Neural cell (in vitro differentiated cells): ENCODE measurements around the gene RAD51B. TPM values are rescaled to one million over a fixed set of nuclear protein-coding genes. Genes with fewer than 3 reads are reported as not detected.

Experiments
- H2AFZ ChIP-seq: fragments of 200-600, 300-800 bp; sonication (generic), shearing (Covaris generic); 2 replicates; pipeline ENCODE4 v1.6.0; 2014; ENCODE audit warnings: low read depth, mild to moderate bottlenecking, antibody characterized with exemption, low read length, moderate library complexity
- H3F3A ChIP-seq: fragments of 200-600 bp; shearing (Covaris generic); 2 replicates; pipeline ENCODE4 v1.6.1; 2016; ENCODE audit warnings: mild to moderate bottlenecking, moderate library complexity, mixed read lengths, antibody characterized with exemption, low read length; ENCODE audit not compliant: insufficient read depth, poor library complexity, severe bottlenecking
- H3K27ac ChIP-seq: fragments of 200-600, 300-800 bp; sonication (generic), shearing (Covaris generic); 2 replicates; pipeline ENCODE4 v1.5.1; 2014; ENCODE audit warnings: mild to moderate bottlenecking, low read length, moderate library complexity
- H3K27me3 ChIP-seq: fragments of 300-800, 200-600 bp; sonication (generic), shearing (Covaris generic); 2 replicates; pipeline ENCODE4 v1.6.0; 2014; ENCODE audit warnings: mild to moderate bottlenecking, low read depth, low read length, moderate library complexity; ENCODE audit not compliant: insufficient read depth
- H3K36me3 ChIP-seq: fragments of 300-800, 200-600 bp; sonication (generic), shearing (Covaris generic); 2 replicates; pipeline ENCODE4 v1.5.1; 2014; ENCODE audit warnings: mild to moderate bottlenecking, antibody characterized with exemption, low read length, moderate library complexity; ENCODE audit not compliant: insufficient read depth
- H3K4me2 ChIP-seq: fragments of 300-800, 200-600 bp; sonication (generic), shearing (Covaris generic); 2 replicates; pipeline ENCODE4 v1.6.0; 2014; ENCODE audit warnings: mild to moderate bottlenecking, low read length
- H3K4me3 ChIP-seq: fragments of 300-800, 200-600 bp; sonication (generic), shearing (Covaris generic); 2 replicates; pipeline ENCODE4 v1.5.1; 2014; ENCODE audit warnings: mild to moderate bottlenecking, low read length, moderate library complexity
- H3K79me2 ChIP-seq: fragments of 200-600 bp; shearing (Covaris generic); replicated peaks from 2 replicates; pipeline ENCODE4 v1.6.0; 2014; ENCODE audit warnings: mild to moderate bottlenecking, low read length, moderate library complexity; ENCODE audit not compliant: insufficient read depth
- H3K9ac ChIP-seq: fragments of 300-800, 200-600 bp; sonication (generic), shearing (Covaris generic); 2 replicates; pipeline ENCODE4 v1.6.1; 2016; ENCODE audit warnings: mild to moderate bottlenecking, low read length, mixed read lengths
- H3K9me2 ChIP-seq: fragments of 200-600 bp; shearing (Covaris generic); 2 replicates; pipeline ENCODE4 v1.6.1; 2016; ENCODE audit warnings: mild to moderate bottlenecking, low read length, mixed read lengths; ENCODE audit not compliant: insufficient read depth
- H3K9me3 ChIP-seq: fragments of 200-600, 300-800 bp; sonication (generic), shearing (Covaris generic); 2 replicates; pipeline ENCODE4 v1.6.1; 2016; ENCODE audit warnings: mild to moderate bottlenecking, mixed run types, low read length, moderate library complexity, mixed read lengths
- H4K20me1 ChIP-seq: fragments of 200-600 bp; shearing (Covaris generic); 2 replicates; pipeline ENCODE4 v1.6.1; 2016; ENCODE audit warnings: mild to moderate bottlenecking, mixed run types; ENCODE audit not compliant: insufficient read depth
- CTCF ChIP-seq: fragments of 450-650 bp; IDR thresholded peaks from 2 replicates; pipeline ENCODE4 v1.5.1; 2014; ENCODE audit warnings: antibody characterized with exemption, mild to moderate bottlenecking, moderate library complexity; ENCODE audit not compliant: poor library complexity, severe bottlenecking
- EP300 ChIP-seq: fragments of 450-650 bp; conservative IDR thresholded peaks from 2 replicates; pipeline ENCODE4 v1.6.1; 2014; ENCODE audit warnings: antibody characterized with exemption, mild to moderate bottlenecking, moderate library complexity; ENCODE audit not compliant: poor library complexity, severe bottlenecking
- EZH2 ChIP-seq: fragments of 200-600, 300-800 bp; shearing (Covaris generic), sonication (generic); IDR thresholded peaks from 2 replicates; pipeline ENCODE4 v1.6.1; 2014; ENCODE audit warnings: antibody characterized with exemption, low read length, borderline replicate concordance, mild to moderate bottlenecking; ENCODE audit not compliant: insufficient read depth, poor library complexity, severe bottlenecking
- MXI1 ChIP-seq: fragments of 450-650 bp; conservative IDR thresholded peaks from 2 replicates; pipeline ENCODE4 v1.6.1; 2014; ENCODE audit warnings: antibody characterized with exemption, mild to moderate bottlenecking; ENCODE audit not compliant: poor library complexity, severe bottlenecking
- POLR2AphosphoS5 ChIP-seq: IDR thresholded peaks from 2 replicates; pipeline ENCODE4 v1.6.1; 2012
- RAD21 ChIP-seq: fragments of 450-650 bp; conservative IDR thresholded peaks from 2 replicates; pipeline ENCODE4 v1.6.1; 2014; ENCODE audit warnings: antibody characterized with exemption, mild to moderate bottlenecking, moderate library complexity
- SMC3 ChIP-seq: fragments of 450-650 bp; conservative IDR thresholded peaks from 2 replicates; pipeline ENCODE4 v1.6.1; 2014; ENCODE audit warnings: antibody characterized with exemption, mild to moderate bottlenecking, moderate library complexity; ENCODE audit not compliant: poor library complexity
- TAF1 ChIP-seq: IDR thresholded peaks from 2 replicates; pipeline ENCODE4 v1.6.1; 2012; ENCODE audit warnings: low read depth
- polyA plus RNA-seq: library from polyadenylated mRNA; depleted of rRNA; stranded (reverse); fragments of >200 nt; gene quantifications from 2 replicates; pipeline ENCODE4 v1.2.3, GENCODE V29; 2014
- TF ChIP-seq, protein P1 (sequence below): IDR thresholded peaks from 2 replicates; pipeline ENCODE4 v1.6.1; 2012; ENCODE audit warnings: borderline replicate concordance

RAD51B gene
- polyA plus RNA-seq, 1 donor from 2014 or later = 3.1 TPM

DNA sequence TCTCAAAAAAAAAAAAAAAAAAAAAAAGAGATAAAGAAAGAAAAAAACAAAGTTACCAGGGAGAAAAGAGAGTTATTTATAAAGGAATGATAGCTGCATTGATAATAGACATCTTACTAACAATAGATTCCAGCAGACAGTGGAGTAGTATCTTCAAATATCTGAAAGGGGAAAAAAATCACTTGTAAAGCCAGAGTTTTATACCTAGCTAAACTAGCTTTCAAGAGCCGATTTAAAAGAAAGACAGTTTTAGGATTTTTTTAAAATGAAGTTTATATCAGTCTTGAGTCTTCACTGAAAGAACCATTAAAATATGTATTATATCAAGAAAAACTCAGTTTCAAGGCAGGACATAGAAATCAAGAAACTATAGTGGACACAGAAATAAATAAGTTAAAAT lies 710.9 kb downstream of the RAD51B start:
- H4K20me1 ChIP-seq = no peaks in the 10 kb centered on the region
- TF ChIP-seq CTCF (no peak), EZH2 (no peak), TAF1 (no peak), POLR2AphosphoS5 (no peak), EP300 (no peak), MXI1 (no peak), RAD21 (no peak), SMC3 (no peak)
- TF ChIP-seq, protein P1, sequence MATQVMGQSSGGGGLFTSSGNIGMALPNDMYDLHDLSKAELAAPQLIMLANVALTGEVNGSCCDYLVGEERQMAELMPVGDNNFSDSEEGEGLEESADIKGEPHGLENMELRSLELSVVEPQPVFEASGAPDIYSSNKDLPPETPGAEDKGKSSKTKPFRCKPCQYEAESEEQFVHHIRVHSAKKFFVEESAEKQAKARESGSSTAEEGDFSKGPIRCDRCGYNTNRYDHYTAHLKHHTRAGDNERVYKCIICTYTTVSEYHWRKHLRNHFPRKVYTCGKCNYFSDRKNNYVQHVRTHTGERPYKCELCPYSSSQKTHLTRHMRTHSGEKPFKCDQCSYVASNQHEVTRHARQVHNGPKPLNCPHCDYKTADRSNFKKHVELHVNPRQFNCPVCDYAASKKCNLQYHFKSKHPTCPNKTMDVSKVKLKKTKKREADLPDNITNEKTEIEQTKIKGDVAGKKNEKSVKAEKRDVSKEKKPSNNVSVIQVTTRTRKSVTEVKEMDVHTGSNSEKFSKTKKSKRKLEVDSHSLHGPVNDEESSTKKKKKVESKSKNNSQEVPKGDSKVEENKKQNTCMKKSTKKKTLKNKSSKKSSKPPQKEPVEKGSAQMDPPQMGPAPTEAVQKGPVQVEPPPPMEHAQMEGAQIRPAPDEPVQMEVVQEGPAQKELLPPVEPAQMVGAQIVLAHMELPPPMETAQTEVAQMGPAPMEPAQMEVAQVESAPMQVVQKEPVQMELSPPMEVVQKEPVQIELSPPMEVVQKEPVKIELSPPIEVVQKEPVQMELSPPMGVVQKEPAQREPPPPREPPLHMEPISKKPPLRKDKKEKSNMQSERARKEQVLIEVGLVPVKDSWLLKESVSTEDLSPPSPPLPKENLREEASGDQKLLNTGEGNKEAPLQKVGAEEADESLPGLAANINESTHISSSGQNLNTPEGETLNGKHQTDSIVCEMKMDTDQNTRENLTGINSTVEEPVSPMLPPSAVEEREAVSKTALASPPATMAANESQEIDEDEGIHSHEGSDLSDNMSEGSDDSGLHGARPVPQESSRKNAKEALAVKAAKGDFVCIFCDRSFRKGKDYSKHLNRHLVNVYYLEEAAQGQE = no peak
- H3K36me3 ChIP-seq = no peaks in the 10 kb centered on the region
- no peaks in the 10 kb centered on the region for H3F3A ChIP-seq
- H3K27ac ChIP-seq = no peak overlapping the region
- no peak overlapping the region for H2AFZ ChIP-seq
- H3K4me2 ChIP-seq = no peak overlapping the region
- H3K27me3 ChIP-seq = no peaks in the 10 kb centered on the region
- H3K9me2 ChIP-seq = no peaks in the 10 kb centered on the region
- H3K4me3 ChIP-seq = no peak overlapping the region
- H3K79me2 ChIP-seq = no peaks in the 10 kb centered on the region
- no peaks in the 10 kb centered on the region for H3K9me3 ChIP-seq
- H3K9ac ChIP-seq = no peak overlapping the region

DNA sequence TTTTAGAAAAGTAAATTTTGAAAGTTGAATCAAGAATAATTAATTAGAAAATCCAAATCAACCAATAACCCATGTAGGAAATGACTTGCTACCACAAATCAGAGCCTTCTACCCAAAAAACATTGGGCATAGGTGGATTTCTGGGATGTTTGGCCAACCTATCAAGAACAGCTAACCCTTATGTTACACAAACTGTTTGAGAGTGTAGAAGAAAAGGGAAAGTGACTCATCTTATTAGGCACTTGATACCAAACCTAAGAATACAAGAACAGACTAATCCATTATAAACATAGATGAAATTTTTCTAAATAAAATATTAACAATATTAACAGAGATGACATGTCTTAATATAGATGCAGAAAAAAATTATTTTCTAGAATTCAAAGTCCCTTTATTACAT lies 712.9 kb downstream of the RAD51B start:
- H3K9ac ChIP-seq = no peak overlapping the region
- no peak overlapping the region for H3K27ac ChIP-seq
- H3K9me2 ChIP-seq = no peaks in the 10 kb centered on the region
- no peaks in the 10 kb centered on the region for H4K20me1 ChIP-seq
- no peaks in the 10 kb centered on the region for H3F3A ChIP-seq
- no peak for TF ChIP-seq CTCF
- TF ChIP-seq RAD21 = no peak
- TF ChIP-seq MXI1 = no peak
- TF ChIP-seq EZH2 = no peak
- TF ChIP-seq, protein P1 = no peak
- TF ChIP-seq SMC3 = no peak
- no peak for TF ChIP-seq POLR2AphosphoS5
- no peak for TF ChIP-seq EP300
- TF ChIP-seq TAF1 = no peak
- H3K4me2 ChIP-seq = no peak overlapping the region
- H2AFZ ChIP-seq = no peak overlapping the region
- H3K4me3 ChIP-seq = no peak overlapping the region
- H3K79me2 ChIP-seq = no peaks in the 10 kb centered on the region
- H3K9me3 ChIP-seq = no peaks in the 10 kb centered on the region
- no peaks in the 10 kb centered on the region for H3K36me3 ChIP-seq
- H3K27me3 ChIP-seq = no peaks in the 10 kb centered on the region
